Neural cell (in vitro differentiated cells): ENCODE data around the gene SERGEF. TPM values are rescaled to one million over a fixed set of nuclear protein-coding genes. Genes with fewer than 3 reads are reported as not detected.

Experiments used
- H2AFZ ChIP-seq: fragments of 200-600, 300-800 bp; sonication (generic), shearing (Covaris generic); 2 replicates; pipeline ENCODE4 v1.6.0; 2014; ENCODE audit warnings: low read depth, mild to moderate bottlenecking, antibody characterized with exemption, low read length, moderate library complexity
- H3F3A ChIP-seq: fragments of 200-600 bp; shearing (Covaris generic); 2 replicates; pipeline ENCODE4 v1.6.1; 2016; ENCODE audit warnings: mild to moderate bottlenecking, moderate library complexity, mixed read lengths, antibody characterized with exemption, low read length; ENCODE audit not compliant: insufficient read depth, poor library complexity, severe bottlenecking
- H3K27ac ChIP-seq: fragments of 200-600, 300-800 bp; sonication (generic), shearing (Covaris generic); 2 replicates; pipeline ENCODE4 v1.5.1; 2014; ENCODE audit warnings: mild to moderate bottlenecking, low read length, moderate library complexity
- H3K27me3 ChIP-seq: fragments of 300-800, 200-600 bp; sonication (generic), shearing (Covaris generic); 2 replicates; pipeline ENCODE4 v1.6.0; 2014; ENCODE audit warnings: mild to moderate bottlenecking, low read depth, low read length, moderate library complexity; ENCODE audit not compliant: insufficient read depth
- H3K36me3 ChIP-seq: fragments of 300-800, 200-600 bp; sonication (generic), shearing (Covaris generic); 2 replicates; pipeline ENCODE4 v1.5.1; 2014; ENCODE audit warnings: mild to moderate bottlenecking, antibody characterized with exemption, low read length, moderate library complexity; ENCODE audit not compliant: insufficient read depth
- H3K4me2 ChIP-seq: fragments of 300-800, 200-600 bp; sonication (generic), shearing (Covaris generic); 2 replicates; pipeline ENCODE4 v1.6.0; 2014; ENCODE audit warnings: mild to moderate bottlenecking, low read length
- H3K4me3 ChIP-seq: fragments of 300-800, 200-600 bp; sonication (generic), shearing (Covaris generic); 2 replicates; pipeline ENCODE4 v1.5.1; 2014; ENCODE audit warnings: mild to moderate bottlenecking, low read length, moderate library complexity
- H3K79me2 ChIP-seq: fragments of 200-600 bp; shearing (Covaris generic); replicated peaks from 2 replicates; pipeline ENCODE4 v1.6.0; 2014; ENCODE audit warnings: mild to moderate bottlenecking, low read length, moderate library complexity; ENCODE audit not compliant: insufficient read depth
- H3K9ac ChIP-seq: fragments of 300-800, 200-600 bp; sonication (generic), shearing (Covaris generic); 2 replicates; pipeline ENCODE4 v1.6.1; 2016; ENCODE audit warnings: mild to moderate bottlenecking, low read length, mixed read lengths
- H3K9me2 ChIP-seq: fragments of 200-600 bp; shearing (Covaris generic); 2 replicates; pipeline ENCODE4 v1.6.1; 2016; ENCODE audit warnings: mild to moderate bottlenecking, low read length, mixed read lengths; ENCODE audit not compliant: insufficient read depth
- H3K9me3 ChIP-seq: fragments of 200-600, 300-800 bp; sonication (generic), shearing (Covaris generic); 2 replicates; pipeline ENCODE4 v1.6.1; 2016; ENCODE audit warnings: mild to moderate bottlenecking, mixed run types, low read length, moderate library complexity, mixed read lengths
- H4K20me1 ChIP-seq: fragments of 200-600 bp; shearing (Covaris generic); 2 replicates; pipeline ENCODE4 v1.6.1; 2016; ENCODE audit warnings: mild to moderate bottlenecking, mixed run types; ENCODE audit not compliant: insufficient read depth
- CTCF ChIP-seq: fragments of 450-650 bp; IDR thresholded peaks from 2 replicates; pipeline ENCODE4 v1.5.1; 2014; ENCODE audit warnings: antibody characterized with exemption, mild to moderate bottlenecking, moderate library complexity; ENCODE audit not compliant: poor library complexity, severe bottlenecking
- EP300 ChIP-seq: fragments of 450-650 bp; conservative IDR thresholded peaks from 2 replicates; pipeline ENCODE4 v1.6.1; 2014; ENCODE audit warnings: antibody characterized with exemption, mild to moderate bottlenecking, moderate library complexity; ENCODE audit not compliant: poor library complexity, severe bottlenecking
- EZH2 ChIP-seq: fragments of 200-600, 300-800 bp; shearing (Covaris generic), sonication (generic); IDR thresholded peaks from 2 replicates; pipeline ENCODE4 v1.6.1; 2014; ENCODE audit warnings: antibody characterized with exemption, low read length, borderline replicate concordance, mild to moderate bottlenecking; ENCODE audit not compliant: insufficient read depth, poor library complexity, severe bottlenecking
- MXI1 ChIP-seq: fragments of 450-650 bp; conservative IDR thresholded peaks from 2 replicates; pipeline ENCODE4 v1.6.1; 2014; ENCODE audit warnings: antibody characterized with exemption, mild to moderate bottlenecking; ENCODE audit not compliant: poor library complexity, severe bottlenecking
- POLR2AphosphoS5 ChIP-seq: IDR thresholded peaks from 2 replicates; pipeline ENCODE4 v1.6.1; 2012
- RAD21 ChIP-seq: fragments of 450-650 bp; conservative IDR thresholded peaks from 2 replicates; pipeline ENCODE4 v1.6.1; 2014; ENCODE audit warnings: antibody characterized with exemption, mild to moderate bottlenecking, moderate library complexity
- REST ChIP-seq: IDR thresholded peaks from 2 replicates; pipeline ENCODE4 v1.6.1; 2012; ENCODE audit warnings: borderline replicate concordance
- SMC3 ChIP-seq: fragments of 450-650 bp; conservative IDR thresholded peaks from 2 replicates; pipeline ENCODE4 v1.6.1; 2014; ENCODE audit warnings: antibody characterized with exemption, mild to moderate bottlenecking, moderate library complexity; ENCODE audit not compliant: poor library complexity
- TAF1 ChIP-seq: IDR thresholded peaks from 2 replicates; pipeline ENCODE4 v1.6.1; 2012; ENCODE audit warnings: low read depth
- polyA plus RNA-seq: library from polyadenylated mRNA; depleted of rRNA; stranded (reverse); fragments of >200 nt; gene quantifications from 2 replicates; pipeline ENCODE4 v1.2.3, GENCODE V29; 2014

Gene SERGEF
- polyA plus RNA-seq, 1 donor from 2014 or later: 49.6 TPM

- Histone ChIP-seq H3K4me3 (no peak overlapping the region), H3K79me2 (no peaks in the 10 kb centered on the region), H3K9ac (no peak overlapping the region), H2AFZ (no peak overlapping the region), H3K36me3 (no peaks in the 10 kb centered on the region), H3K4me2 (no peak overlapping the region), H4K20me1 (no peaks in the 10 kb centered on the region), H3K27ac (no peak overlapping the region), H3K9me3 (no peaks in the 10 kb centered on the region), H3F3A (no peaks in the 10 kb centered on the region), H3K9me2 (no peaks in the 10 kb centered on the region), H3K27me3 (no peaks in the 10 kb centered on the region)
- TF ChIP-seq MXI1: no peak
- TF ChIP-seq CTCF: no peak
- TF ChIP-seq SMC3: no peak
- TF ChIP-seq TAF1: no peak
- no peak for TF ChIP-seq REST
- TF ChIP-seq EZH2: no peak
- no peak for TF ChIP-seq POLR2AphosphoS5
Observed at GRCh38 chr11:17831883-17832282, 181.0 kb downstream of the SERGEF start.

- H3K27me3 ChIP-seq: no peaks in the 10 kb centered on the region
- no peak overlapping the region for H3K27ac ChIP-seq
- no peak for TF ChIP-seq EZH2
- no peak overlapping the region for H2AFZ ChIP-seq
- no peak overlapping the region for H3K4me3 ChIP-seq
- H4K20me1 ChIP-seq: no peaks in the 10 kb centered on the region
- H3F3A ChIP-seq: no peaks in the 10 kb centered on the region
- no peaks in the 10 kb centered on the region for H3K9me2 ChIP-seq
- no peaks in the 10 kb centered on the region for H3K79me2 ChIP-seq
- no peak overlapping the region for H3K4me2 ChIP-seq
- no peaks in the 10 kb centered on the region for H3K9me3 ChIP-seq
- no peaks in the 10 kb centered on the region for H3K36me3 ChIP-seq
- H3K9ac ChIP-seq: no peak overlapping the region
Observed at GRCh38 chr11:17831228-17831627, 181.6 kb downstream of the SERGEF start.

- no peak overlapping the region for H3K4me2 ChIP-seq
- H3K9me3 ChIP-seq: no peaks in the 10 kb centered on the region
- no peak overlapping the region for H3K4me3 ChIP-seq
- H3K27me3 ChIP-seq: no peaks in the 10 kb centered on the region
- H3K27ac ChIP-seq: no peak overlapping the region
- H3F3A ChIP-seq: no peaks in the 10 kb centered on the region
- no peak overlapping the region for H3K9ac ChIP-seq
- no peak overlapping the region for H2AFZ ChIP-seq
- no peak for TF ChIP-seq EP300
- TF ChIP-seq RAD21: no peak
- no peak for TF ChIP-seq REST
- no peak for TF ChIP-seq TAF1
- TF ChIP-seq MXI1: no peak
- no peak for TF ChIP-seq POLR2AphosphoS5
- no peak for TF ChIP-seq CTCF
- TF ChIP-seq SMC3: no peak
- TF ChIP-seq EZH2: no peak
- no peaks in the 10 kb centered on the region for H3K79me2 ChIP-seq
- H3K36me3 ChIP-seq: no peaks in the 10 kb centered on the region
- H3K9me2 ChIP-seq: no peaks in the 10 kb centered on the region
- no peaks in the 10 kb centered on the region for H4K20me1 ChIP-seq
Observed at GRCh38 chr11:17828311-17828751, 184.5 kb downstream of the SERGEF start.
